ENCODE measurements around the gene N4BP2.

DNA sequence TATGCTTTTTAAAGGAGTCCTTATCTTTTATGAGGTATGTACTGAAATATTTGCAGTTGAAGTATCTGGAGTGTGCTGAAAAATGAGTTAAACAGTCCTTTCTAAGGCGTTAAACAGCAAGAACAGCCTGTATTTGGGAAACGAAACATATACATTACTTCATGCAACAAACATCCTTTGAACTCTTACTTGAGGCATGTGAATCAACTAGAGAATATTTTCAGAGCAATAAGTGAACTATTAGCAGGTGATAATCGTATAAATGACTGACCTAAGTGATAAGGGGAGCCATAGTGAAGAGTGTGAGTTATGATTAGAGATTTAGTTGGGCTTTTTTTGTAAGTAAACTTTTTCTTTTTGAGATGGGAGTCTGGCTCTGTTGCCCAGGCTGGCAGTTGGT, 94.3 kb downstream of the N4BP2 start:
- no peak for TF ChIP-seq CTCF (IDR thresholded peaks at IDR 0.05; ENCODE audit: poor library complexity)
- no peak for TF ChIP-seq EZH2phosphoT487 (IDR thresholded peaks at IDR 0.05; ENCODE audit: low read depth, severe bottlenecking, unreplicated experiment)

Measured in hepatocyte (in vitro differentiated cells).